SH-SY5Y (cell line): ENCODE results near the gene KIF4B.

ENCODE experiments used
- GATA2 ChIP-seq: IDR thresholded peaks from 2 replicates; pipeline ENCODE4 v1.6.1; 2011; ENCODE audit warnings: mild to moderate bottlenecking, low read depth, low read length
- GATA3 ChIP-seq: IDR thresholded peaks from 2 replicates; pipeline ENCODE4 v1.6.1; 2011; ENCODE audit warnings: low read depth, mild to moderate bottlenecking, low read length, moderate library complexity

KIF4B gene

DNA sequence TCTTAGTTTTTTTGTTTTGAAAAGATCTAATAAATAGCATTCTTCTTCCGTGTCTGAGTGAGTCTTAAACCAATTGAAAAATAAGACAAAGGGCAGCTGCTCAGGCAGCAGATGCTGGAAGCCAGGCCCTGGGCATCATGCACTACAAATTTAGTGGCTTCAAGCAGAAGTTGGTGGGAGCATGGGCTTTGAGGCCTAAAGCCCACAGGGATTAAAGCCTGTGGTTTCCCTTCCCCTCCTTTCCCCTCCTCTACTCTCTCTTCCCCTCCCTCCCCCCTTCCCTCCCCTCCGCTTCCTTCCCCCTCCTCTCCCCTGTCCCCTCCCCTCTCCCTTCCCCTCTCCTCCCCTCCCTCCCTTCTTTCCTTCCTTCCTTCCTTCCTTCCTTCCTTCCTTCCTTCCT lies 20.1 kb upstream of the KIF4B start:
- TF ChIP-seq GATA2 (no peak), GATA3 (no peak)

DNA sequence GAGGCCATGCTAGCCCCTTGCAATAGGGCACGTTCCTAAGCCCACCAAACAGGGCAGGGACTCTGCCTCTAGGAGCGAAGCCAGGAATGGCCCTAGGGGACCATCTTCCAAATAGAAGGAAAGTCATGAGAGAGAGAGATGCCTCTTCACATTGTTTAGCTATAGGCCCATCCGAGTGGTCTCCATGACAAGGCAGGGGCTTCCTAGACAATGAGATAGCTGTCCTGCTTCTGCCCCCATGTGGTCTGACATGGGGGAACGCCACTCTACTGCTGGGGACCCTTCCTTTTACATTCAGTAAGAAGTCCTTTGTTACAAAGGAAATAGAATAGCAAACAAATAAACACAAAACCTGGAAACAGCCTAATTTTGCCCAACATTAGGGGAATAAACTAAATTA lies 17.9 kb upstream of the KIF4B start:
- TF ChIP-seq GATA3: no peak
- no peak for TF ChIP-seq GATA2

- no peak for TF ChIP-seq GATA3
- TF ChIP-seq GATA2: no peak
Observed at GRCh38 chr5:154997746-154998145, 15.8 kb upstream of the KIF4B start.

GRCh38 chr5:154999865-155000264 lies 13.7 kb upstream of the KIF4B start:
- TF ChIP-seq GATA3 (no peak), GATA2 (no peak)

DNA sequence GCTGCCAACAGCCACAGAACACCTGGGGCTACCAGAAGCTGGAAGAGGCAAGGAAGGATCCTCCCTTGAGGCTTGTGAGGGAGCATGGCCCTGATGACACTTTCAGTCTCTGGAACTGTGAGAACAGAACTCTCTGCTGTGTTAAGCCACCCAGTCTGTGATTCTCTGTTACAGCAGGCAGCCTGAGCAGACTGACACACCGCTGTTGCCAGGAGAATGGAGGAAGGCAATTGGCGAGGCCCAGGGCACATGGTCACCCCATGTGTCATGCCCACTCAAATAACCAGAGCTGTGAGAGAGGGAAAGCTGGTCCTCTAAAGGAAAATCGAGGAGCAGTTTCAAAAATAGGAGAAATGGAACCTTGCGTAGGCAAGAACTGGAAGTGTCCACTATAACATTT lies 12.0 kb upstream of the KIF4B start:
- TF ChIP-seq GATA2: no peak
- TF ChIP-seq GATA3: no peak

- TF ChIP-seq GATA3 (no peak), GATA2 (no peak)
Observed at GRCh38 chr5:155004138-155004744, 9.3 kb upstream of the KIF4B start.

DNA sequence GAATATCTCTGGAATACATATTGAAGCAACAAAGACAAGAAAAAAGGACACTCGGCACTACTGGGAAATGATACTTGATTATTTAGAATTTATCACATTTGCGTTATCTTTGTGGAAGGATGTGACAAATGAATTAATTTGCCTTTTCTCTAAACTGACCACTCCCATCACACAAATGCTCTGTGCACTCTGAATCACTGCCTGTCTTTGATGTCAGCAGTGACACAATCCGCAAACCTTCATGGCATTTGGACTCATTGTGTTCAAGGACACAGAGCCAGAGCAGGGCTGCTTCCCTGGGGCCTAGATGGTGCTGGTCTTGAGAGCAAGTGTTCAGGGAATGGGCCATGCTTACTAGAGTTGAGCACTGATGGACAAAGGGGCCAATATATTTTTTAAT lies 4.9 kb upstream of the KIF4B start:
- no peak for TF ChIP-seq GATA3
- no peak for TF ChIP-seq GATA2

DNA sequence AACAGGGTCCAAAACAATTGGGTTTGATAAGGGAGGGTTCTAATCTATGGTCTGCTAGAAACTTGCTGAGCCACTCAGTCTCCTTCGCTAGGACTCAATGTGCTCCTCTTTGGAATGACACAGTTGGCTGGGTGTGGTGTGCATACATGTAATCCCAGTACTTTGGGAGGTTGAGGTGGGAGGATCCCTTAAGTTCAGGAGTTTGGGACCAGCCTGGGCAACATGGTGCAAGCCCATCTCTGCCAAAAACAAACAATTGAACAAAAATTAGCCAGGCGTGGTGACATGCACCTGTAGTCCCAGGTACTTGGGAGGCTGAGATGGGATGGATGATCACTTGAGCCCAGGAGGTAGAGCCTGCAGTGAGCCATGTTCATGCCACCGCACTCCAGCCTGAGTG lies 2.7 kb upstream of the KIF4B start:
- TF ChIP-seq GATA3 (no peak), GATA2 (no peak)

DNA sequence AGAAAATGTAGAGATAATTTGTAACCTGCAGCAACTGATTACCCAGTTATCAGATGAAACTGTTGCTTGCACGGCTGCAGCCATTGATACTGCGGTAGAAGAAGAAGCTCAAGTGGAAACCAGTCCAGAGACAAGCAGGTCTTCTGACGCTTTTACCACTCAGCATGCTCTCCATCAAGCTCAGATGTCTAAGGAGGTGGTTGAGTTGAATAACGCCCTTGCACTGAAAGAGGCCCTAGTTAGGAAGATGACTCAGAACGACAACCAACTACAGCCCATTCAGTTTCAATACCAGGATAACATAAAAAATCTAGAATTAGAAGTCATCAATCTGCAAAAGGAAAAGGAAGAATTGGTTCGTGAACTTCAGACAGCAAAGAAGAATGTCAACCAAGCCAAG lies 1.7 kb downstream of the KIF4B start:
- no peak for TF ChIP-seq GATA2
- TF ChIP-seq GATA3: no peak

- TF ChIP-seq GATA2: no peak
- TF ChIP-seq GATA3: no peak
Observed at GRCh38 chr5:155017610-155018009, 4.1 kb downstream of the KIF4B start.

- no peak for TF ChIP-seq GATA3
- TF ChIP-seq GATA2: no peak
Observed at GRCh38 chr5:155019601-155020226, 6.2 kb downstream of the KIF4B start.

DNA sequence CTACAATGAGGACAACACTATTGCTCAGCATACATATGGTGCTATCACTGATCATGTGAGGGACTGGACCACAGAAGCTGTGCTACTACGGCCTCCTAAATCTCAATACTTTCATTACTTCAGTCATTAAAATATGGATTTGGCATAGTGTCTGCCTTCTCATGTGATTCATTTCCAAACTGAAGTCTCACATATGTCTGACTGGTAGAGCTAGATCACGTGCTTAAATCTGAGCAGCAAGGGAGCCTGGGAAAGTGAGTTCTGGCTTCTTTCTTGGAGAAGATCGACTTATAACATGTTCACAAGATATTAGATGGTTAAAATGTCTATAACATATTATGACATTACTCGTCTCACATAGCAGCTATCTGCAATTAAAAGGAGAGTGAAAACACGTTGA lies 8.3 kb downstream of the KIF4B start:
- TF ChIP-seq GATA3 (no peak), GATA2 (no peak)

DNA sequence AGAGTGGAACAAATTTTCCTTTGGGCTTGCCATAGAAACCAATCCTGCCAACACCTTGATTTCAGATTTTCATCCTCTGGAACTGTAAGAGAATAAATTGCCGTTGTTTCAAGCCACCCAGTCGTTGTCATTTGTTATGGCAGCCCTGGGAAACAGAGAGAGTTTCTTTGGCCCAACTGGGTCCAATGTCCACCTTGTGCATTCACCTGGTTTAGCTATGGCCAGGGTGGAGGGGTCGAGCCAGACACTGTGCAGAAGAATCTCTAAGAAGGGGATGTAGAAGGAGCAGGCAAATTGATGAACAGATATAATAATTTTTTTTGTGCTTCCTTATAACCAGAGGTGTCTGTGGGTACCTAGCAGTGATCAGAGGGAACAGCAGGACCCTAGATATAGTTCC lies 9.8 kb downstream of the KIF4B start:
- TF ChIP-seq GATA3 (no peak), GATA2 (no peak)

GRCh38 chr5:155024015-155024414 lies 10.5 kb downstream of the KIF4B start:
- TF ChIP-seq GATA2 (no peak), GATA3 (no peak)

- no peak for TF ChIP-seq GATA3
- TF ChIP-seq GATA2: no peak
Observed at GRCh38 chr5:155025895-155026294, 12.3 kb downstream of the KIF4B start.
